HG03442 (cell line): ENCODE data around the gene NFIC.
A peak's percentile ranks its signal among the peaks of the same experiment; 100 is the strongest.
"Not testable (repeated sequence)": the region's sequence is repeated elsewhere in the genome, so short reads cannot be mapped to it uniquely, and the experiment has no call there.

ENCODE experiments used
- ATAC-seq: cut with Tn5 transposase; IDR thresholded peaks from one replicate; pipeline ENCODE4 v1.9.1; 2021; ENCODE audit warnings: mild to moderate bottlenecking, moderate library complexity; ENCODE audit not compliant: unreplicated experiment

NFIC gene

DNA sequence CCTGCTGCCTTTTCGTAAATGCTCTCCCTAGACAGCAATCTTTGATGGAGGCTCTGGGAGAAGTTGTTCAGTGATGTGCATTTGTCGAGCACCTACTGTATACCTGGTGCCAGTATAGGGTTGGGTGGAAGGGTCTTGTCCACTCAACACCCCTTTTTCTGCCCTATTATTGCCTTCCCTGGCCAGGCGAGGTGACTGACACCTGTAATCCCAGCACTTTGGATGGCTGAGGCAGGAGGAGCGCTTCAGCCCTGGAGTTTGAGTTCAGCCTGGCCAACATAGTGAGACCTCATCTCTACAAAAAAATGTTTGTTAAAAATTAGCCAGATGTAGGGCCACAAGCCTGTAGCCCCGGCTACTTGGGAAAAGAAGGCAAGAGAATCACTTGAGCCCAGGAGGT, 49.3 kb downstream of the NFIC start:
- ATAC-seq = no peak

DNA sequence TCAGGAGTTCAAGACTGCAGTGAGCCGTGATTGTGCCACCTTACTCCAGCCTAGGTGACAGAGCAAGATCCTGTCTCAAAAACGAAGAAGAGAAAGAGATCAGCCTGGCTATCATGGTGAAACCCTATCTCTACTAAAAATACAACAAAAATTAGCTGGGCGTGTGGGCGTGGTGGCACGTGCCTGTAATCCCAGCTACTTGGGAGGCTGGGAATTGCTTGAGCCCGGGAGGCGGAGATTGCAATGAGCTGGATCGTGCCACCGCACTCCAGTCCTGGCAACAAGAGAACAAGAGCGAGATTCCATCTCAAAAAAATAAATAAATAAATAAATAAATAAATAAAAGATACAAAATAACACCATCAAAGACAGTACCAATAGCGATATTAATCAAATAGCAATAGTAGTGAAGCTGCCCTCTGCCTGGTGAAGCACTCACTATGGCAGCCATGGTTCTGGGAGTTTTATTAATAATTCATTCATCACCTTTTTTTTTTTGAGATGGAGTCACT, 53.9 kb downstream of the NFIC start:
- no peak for ATAC-seq

DNA sequence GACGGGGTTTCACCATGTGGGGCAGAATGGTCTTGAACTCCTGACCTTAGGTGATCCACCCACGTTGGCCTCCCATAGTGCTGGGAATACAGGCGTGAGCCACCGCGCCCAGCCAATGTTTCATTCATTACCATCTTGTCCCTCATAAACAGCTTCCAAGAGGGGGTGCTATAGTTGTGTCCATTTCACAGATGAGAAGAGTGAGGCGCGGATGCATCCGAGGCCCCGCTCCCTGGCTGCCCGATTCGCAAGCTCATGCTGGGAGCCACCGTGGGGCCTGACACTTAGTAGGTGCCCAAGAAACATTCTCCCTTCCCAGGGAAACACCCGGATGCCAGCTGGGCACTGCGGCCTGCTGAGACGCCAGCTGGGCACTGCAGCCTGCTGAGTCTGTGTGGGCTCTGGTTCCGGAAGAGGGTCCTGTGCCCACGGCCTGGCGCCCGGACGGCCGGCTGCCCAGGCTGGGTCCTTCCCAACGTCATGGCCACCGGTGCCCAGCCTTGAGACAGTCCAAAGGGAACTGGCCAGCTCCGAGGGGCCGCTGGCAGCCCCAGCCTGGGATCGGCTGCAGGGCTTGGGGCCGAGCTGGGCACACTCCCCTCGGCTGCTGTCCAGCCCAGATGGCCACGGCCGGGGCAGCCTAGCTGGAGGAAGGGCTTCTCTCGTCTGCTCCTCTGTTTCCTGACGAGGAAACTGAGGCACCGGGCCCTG, 54.7 kb downstream of the NFIC start:
- no peak for ATAC-seq

DNA sequence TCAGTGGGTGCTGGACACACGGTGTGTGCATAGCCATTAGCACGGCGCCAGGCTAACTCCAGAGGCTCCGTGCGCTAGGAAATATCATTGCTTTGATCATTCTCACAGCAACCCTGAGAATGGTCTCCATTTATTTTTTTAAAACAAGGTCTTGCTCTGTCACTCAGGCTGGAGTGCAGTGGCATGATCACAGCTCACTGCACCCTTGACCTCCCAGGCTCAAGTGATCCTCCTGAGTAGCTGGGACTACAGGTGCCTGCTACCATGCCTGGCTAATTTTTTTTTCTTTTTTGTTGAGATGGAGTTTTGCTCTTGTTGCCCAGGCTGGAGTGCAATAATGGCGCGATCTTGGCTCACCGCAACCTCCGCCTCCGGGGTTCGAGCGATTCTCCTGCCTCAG, 55.3 kb downstream of the NFIC start:
- ATAC-seq = not testable (repeated sequence)

DNA sequence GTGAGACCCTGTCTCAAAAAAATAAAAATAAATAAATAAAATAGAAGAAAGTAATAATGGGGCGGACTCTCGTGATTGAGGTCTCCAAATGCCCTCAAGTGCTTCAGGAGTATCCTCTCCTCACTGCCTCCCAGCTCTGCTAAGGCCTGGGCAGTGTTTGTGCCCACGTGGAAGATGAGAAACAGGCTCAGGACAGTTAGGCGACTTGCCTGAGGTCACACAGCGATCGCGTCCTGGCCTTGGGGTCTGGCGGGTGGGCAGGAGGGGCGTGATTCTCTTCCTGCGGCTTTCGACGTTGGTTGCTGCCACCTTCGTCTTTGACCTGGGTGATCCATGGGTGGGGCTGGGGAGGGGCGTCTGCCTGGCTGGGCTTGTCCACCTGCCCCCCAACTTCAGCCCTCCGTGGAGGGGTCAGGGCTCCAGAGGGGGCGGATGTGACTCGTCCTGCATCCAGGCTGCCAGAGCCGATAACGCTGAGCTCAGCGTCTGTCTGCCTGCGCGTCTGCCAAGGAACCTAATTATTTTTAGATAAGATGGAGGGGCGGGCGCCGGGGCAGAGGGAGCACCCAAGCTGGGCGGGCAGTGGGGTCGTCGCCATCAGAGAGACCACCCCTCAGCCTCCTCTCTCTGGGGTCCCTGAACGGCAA, 56.9 kb downstream of the NFIC start:
- no peak for ATAC-seq

DNA sequence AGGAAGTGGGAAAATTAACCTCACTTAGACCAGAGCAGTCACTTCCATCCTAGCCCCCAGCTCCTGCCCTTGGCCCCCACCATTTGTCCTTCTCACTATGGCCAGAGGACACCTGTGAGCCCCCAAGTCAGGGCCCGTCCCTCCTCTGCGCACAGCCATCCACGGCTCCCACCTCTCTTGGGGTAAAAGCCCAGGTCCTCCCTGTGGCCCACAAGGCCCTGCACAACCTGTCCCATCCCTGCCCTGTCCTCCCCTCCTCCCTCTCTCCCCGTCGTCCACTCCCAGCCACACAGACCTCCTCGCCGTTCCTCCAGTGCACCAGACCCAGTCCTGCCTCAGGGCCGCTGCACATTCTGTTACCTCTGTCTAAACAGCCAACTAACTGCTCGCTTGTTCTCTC, 60.0 kb downstream of the NFIC start:
- ATAC-seq = no peak

DNA sequence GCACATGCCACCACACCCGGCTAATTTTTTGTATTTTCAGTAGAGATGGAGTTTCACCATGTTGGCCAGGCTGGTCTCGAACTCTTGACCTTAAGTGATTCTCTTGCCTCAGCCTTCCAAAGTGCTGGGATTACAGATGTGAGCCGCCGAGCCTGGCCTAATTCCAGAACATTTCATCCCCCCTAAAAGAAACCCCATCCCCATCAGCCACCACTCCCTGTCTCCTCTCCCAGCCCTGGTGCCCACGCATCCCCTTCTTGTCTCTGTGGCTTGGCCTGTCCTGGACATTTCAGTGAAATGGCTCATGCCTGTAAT, 63.9 kb downstream of the NFIC start:
- not testable (repeated sequence) for ATAC-seq

DNA sequence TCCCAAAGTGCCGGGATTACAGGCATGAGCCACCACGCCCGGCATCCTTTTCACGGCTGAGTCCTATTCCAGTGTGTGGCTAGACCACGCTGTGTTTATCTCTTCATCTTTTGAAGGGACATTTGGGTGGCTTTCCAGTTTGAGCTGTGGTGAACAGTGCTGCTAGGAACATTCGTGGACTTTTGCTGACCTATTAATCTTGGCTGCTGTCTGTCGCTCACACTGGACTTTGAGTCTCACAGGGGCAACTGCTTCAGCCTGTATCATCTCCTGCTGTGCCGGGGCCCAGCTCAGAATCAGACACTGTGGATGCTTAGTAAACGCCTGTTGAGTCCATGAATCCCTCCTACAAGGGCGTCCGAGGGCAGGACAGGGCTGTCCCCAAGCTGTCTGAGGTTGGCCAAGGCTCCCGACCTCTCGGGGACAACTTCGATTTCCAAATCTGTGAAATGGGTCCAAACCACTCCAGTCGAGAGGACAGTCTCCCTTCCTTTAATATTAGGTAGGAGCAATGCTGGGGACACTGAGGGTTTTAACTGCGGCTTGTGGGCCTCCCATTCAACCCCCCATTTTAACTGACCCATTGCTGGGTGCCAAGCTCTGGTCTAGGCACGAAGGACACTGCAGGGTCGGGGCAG, 65.5 kb downstream of the NFIC start:
- no peak for ATAC-seq

DNA sequence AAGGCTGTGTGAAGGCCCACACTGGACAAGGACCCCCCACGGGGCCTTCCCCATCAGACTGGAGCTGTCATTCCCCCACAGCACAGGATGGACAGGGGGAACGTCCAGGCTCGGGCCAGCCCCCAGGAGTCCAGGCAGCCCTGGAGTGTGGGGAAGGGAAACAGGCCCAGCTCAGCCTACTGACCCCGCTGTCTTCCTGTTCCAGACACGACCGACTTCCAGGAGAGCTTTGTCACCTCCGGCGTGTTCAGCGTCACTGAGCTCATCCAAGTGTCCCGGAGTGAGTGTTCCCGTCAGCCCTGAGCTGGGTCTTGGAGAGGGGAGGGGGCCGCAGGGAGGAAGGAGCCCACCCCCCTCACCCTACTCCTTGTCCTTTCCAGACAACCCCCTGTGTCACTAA, 66.9 kb downstream of the NFIC start:
- no peak for ATAC-seq

DNA sequence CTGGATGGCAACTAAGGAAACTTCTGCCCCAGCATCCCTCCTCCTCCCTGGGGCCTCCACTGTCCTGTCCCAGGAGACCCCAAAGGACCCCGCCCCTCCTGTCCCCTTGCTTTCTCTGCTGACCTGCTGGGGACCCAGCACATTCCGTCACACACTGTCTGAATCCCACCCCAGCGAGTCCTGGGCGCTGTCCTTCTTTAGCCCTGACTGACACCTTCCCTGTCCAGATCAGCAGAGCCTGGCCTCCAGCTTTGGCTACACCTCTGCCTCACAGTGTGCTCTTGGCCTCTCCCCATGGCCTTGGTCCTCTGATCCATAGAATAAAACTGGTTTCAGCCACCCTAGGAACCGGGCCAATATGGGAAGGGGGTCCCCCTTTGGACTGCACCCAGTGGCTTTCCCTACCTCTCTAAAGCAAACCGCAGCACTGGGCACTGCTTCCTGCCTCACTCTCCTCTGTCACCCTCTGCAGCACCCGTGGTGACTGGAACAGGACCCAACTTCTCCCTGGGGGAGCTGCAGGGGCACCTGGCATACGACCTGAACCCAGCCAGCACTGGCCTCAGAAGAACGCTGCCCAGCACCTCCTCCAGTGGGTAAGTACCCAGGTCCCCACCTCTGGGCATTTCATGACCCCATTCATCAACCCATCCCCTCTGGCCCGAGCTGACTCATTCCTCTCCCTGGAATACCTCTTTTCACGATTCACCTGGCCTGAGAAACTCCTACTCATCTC, 67.6 kb downstream of the NFIC start:
- ATAC-seq = no peak

DNA sequence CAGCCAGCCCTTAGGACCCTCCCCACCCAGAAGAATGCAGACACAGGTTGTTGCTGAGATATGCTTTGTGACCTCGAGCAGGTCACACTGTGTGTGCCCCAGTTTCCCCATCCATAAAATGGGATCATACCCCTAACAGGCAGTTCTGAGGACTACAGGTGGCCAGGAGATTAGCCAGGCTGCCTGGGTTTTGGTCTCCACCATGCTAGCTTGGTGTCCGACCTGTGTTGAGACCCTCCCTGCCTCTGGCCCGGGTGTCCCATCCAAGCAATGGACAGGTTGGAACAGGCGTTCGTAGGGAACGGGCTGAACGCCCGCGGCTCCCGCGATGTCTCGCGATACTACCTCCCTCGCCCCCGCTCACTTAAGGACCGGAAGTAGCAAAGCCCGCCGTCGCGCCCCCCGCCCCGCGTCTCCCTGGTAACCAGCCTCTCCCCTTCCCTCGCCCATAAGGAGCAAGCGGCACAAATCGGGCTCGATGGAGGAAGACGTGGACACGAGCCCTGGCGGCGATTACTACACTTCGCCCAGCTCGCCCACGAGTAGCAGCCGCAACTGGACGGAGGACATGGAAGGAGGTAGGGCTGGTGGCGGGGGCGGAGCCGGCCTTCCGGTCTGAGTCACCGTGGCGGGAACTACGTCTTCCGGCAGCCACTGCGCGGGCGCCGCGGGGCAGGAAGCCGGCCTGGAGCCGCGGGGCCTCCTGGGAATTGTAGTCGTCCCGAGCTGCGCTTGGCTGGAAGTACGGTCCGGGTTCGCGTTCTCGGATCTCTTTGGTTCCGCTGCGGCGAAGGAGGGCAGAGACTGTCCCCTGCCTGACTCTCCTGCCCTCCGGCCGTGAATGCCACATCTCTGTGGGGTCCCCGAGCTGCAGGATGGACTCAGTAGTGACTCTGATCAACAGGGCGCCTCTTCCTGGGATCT, 68.5 kb downstream of the NFIC start:
- peak; percentile 83 for ATAC-seq

DNA sequence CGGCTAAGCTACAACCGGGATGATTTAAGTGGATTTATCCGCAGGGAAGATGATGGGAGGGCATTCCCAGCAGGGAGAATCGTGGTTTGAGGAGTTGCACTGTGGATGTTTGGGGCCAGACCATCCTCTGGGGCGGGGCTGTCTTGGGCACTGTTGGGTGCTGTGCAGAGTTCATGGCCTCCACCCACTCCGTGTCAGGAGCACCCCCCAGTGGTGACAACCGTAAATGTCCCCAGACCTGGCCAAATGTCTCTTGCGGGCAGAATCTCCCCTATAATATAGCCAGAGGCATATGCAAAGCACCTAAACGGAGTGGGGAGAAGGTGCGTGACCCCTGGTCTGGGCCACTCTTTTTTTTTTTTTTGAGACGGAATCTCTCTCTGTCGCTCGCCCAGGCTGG, 73.7 kb downstream of the NFIC start:
- no peak for ATAC-seq

DNA sequence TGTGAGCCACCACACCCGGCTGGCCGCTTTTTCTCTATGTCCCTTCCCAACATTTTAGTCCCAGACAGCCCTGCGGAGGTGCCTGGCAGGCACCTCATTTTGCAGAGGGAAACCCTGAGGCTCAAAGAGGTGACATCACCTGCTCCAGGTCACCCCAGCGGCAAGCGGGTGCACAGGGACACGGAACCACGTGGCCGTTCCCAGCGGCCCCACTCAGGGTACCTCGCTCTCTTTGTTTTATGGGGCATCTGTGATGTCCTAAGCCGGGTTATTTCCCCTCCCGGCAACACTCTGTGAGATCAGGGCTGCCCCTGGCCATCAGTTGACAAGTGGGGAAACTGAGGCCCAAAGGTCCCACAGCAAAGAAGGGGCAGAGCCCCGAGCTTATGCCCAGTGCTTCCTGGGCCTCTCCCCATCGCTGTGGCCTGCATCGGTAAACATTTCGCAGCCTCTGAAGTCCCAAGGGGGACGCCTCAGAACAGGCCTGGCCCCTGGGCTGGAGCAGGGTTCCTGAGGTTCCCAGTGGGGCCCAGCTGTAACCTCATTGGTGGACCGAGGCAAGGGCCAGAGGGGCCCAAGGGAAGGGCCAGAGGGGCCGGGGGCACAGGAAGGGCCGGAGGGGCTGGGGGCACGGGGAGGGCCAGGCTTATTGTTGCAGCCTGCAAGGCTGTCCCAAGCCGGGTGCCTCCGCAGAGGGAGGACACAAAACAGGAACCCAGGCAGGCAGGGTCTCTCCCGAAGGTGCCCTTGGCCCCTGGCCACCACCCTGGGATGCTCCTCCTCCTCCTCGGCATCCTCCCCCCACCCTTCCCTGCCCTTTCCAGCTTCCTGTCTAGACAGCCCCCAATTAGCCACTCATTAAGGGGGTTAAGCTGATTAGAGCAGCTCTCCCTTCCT, 75.0 kb downstream of the NFIC start:
- no peak for ATAC-seq

DNA sequence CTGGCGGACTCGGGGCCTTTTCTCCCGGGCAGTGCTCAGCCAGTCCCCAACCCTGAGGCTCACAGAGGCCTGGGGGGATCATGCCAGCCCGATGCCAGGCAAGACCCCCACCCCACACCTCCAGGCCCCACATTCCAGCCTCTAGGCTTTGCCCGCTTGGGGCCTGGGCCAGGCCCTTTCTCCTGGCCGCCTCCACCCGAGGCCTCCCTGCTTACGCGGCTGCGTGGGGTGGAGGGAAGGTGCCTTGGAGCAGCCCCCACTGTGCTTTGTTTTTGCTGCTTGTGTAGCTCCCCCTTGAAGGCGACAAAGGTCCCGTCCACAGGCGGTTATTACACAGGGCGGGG, 75.6 kb downstream of the NFIC start:
- ATAC-seq = no peak

DNA sequence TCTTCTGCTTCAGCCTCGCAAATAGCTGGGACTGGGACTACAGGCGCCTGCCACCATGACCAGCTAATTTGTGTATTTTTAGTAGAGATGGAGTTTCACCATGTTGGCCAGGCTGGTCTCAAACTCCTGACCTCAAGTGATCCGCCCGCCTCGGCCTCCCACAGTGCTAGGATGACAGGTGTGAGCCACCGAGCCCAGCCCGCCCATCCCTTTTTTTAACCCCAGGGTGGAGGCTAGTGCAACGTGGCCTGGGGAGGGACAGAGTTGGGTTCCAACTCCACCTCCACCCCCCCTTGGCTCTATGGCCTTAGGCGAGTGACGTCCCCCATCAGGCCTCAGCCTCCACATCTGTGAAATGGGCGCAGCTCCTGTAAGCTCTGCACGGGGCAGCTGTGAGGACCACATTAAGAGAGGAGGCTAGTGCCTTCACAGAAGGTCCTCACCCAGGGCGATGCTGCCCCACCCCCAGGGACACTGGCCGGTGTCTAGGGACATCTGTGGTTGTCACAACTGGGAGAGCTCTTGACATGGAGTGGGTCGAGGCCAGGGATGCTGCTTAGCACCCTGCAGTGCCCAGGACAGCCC, 76.2 kb downstream of the NFIC start:
- ATAC-seq = no peak

DNA sequence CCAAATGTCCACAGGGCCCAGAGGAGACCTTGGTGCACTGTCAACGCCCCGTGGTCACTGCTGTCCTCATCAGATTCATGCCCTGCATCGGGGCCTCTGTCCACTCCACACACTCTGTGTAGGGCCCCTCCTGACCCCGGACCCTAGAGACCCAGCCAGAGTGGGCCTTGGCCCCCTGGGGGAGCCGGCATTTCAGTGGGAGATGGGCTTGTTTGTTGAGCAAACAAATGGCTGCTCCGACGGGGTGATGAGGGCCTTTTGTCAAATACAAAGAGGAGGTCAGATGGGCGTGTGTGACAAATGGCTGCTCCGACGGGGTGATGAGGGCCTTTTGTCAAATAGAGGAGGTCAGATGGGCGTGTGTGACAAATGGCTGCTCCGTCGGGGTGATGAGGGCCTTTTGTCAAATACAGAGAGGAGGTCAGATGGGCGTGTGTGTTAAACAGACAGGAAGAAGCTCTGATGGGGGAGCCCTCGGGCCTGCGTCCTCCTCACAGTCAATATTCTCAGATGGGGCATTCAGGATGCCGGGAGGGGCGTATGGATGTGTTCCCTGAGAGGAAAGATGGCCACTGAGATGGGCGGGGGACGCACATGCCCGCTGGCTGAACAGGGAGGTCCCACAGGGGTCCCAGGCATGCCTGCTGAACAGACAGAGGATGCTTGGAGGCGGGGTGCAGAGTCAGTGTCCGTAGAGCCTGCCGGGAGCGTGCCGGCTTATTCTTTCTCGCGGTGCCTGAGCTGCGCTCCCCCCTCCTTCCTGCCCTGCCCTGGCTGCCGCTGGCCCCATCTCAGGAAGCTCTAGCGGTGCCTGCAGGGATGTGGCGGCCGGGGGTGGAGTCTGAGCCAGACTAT, 77.7 kb downstream of the NFIC start:
- ATAC-seq = no peak

DNA sequence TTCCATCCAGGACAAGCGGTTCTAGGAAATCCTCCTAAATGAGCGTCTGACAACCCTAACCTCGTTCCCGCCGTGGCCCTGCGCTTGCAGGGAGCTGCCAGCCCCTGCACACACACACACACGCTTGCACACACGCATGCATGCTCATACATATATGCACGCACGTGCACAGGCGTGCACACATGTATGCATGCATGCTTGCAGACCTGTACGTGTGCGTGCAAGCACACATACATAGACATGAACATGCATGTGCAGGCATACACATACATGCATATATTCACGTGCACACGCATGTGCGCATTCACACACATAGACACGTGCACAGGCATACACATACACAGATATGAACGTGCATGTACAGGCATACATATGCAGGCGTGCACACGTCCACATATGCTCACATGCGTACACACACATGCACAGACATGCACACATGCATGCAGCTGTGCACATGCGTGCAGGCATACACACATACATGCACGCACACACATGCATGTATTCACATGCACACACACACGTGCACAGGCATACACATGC, 78.4 kb downstream of the NFIC start:
- ATAC-seq = no peak

DNA sequence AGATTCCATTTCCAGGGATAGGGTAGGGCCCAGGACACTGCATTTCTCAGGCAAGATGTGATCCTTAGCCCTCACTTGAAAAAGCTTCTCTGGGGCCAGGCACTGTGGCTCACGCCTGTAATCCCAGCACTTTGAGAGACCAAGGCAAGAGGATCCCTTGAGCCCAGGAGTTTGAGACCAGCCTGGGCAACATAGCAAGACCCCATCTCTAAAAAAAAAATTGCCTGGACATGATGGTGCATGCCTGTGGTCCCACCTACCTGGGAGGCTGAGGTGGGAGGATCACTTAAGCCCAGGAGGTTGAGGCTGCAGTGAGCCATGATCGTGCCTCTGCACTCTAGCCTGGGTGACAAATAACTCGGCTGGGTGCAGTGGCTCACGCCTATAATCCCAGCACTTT, 80.3 kb downstream of the NFIC start:
- not testable (repeated sequence) for ATAC-seq
